DMS114 treated with DMSO at 0.1 percent for 48 hours (cell line): Measurements from ENCODE around the gene ACOXL.

Experiments used
- DNase-seq: peaks from one replicate; lab custom pipeline; 2025; ENCODE audit not compliant: unreplicated experiment; lab: John Stamatoyannopoulos, UW

Gene ACOXL

GRCh38 chr2:110718382-110718781 is 14.0 kb upstream of the ACOXL start:
- DNase-seq = no peak

GRCh38 chr2:110718990-110719389 is 13.4 kb upstream of the ACOXL start:
- no peak for DNase-seq

- no peak for DNase-seq
Measured at GRCh38 chr2:110720547-110720946, 11.8 kb upstream of the ACOXL start.

GRCh38 chr2:110724820-110725219 is 7.6 kb upstream of the ACOXL start:
- no peak for DNase-seq

GRCh38 chr2:110725370-110725769 is 7.0 kb upstream of the ACOXL start:
- no peak for DNase-seq

DNA sequence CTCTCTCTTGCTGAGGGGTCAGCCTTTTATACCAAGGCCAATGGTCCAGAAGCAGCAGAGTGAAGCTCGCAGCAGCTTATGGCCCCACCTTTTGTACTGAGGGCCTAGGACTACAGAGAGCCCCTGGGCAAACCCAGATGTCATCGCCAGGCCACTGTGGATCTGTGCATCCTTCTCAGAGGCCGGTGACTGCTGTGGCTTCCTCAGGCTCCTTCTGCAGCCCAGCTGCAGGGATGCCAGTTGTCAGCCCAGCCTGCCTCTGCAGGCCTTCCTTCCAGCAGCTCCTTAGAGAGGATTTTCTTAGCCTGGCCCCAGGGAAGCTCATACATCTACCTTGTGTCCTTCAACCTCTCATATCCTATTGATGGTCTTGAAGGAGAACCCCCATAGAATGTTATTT is 6.5 kb upstream of the ACOXL start:
- DNase-seq = no peak

DNA sequence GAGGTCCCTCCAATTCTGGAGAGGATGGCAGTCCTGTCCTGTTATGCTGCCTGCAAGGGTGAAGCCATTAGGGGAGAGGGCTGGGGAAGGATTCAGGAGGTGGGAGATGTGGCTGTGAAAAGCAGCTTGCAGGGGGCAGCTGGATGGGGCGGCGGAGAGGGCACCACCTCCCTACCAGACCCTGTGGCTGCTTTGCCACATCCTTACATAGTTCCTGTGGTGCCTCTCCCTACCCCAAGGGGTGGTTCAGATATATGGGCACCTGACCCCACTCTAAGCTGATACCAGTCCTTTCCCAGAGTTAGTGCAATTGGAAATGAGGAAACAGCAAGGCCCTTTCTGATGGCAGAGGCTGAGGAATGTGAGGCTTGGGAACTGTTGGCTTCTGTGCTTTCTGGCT is 6.1 kb upstream of the ACOXL start:
- DNase-seq = no peak

- DNase-seq = no peak
Measured at GRCh38 chr2:110727923-110728322, 4.5 kb upstream of the ACOXL start.

DNA sequence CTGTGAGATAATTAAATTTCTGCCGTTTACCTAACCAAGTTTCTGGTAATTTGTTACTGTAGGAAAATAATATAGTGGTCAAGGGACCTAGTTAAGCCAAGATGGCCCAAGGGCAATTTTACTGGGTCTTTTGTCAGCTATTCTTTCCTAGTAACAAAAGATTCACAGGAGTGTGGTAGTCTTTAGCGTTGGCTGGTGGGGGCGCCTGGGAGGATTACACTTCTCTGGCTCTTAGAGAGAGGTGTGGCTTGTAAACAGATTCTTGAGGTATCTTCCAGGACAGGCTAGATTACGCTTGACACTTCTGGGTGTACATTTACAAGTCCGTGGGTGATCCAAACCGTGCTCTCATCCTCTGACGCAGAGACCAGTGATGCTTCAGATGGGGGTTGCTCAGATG is 3.3 kb upstream of the ACOXL start:
- no peak for DNase-seq

DNA sequence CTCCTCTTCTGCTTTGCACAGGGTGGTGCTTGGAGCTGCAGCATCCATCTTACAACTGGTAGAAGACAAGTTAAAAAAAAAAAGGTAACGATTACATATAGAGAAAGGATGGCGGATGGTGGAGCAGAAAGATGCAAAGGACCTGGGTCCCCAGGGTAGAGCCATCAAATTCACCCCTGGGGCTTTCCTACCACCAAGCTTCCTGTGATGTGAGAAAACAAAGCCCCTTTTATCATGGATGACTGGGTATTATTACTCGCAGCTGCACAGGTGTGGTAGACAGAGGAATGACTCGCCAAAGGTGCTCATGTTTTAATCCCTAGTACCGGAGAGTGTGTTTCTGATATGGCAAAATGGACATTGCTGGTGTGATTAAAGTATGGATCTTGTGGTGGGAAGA is 1.3 kb upstream of the ACOXL start:
- no peak for DNase-seq

DNA sequence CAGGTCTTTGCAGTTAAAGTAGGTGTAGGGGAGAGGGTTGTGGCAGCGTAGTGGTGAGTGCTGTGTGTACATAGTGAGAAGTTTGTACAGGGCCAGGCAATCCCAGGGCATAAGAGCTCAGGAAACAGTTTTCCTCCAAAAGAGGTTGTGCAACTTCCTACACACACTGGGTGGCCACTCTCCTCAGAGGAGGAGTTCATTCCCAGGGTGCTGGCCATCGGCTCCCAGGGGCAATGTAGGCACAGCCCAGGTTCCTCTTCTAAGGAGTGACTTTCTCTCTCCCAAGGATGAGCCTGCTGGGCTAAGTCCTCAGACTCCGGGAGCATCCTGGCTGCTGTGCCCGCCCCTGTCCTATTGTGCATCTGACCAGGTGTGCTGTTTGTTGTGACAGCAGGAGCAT is 3.0 kb downstream of the ACOXL start:
- no peak for DNase-seq

GRCh38 chr2:110737783-110738182 is 5.4 kb downstream of the ACOXL start:
- no peak for DNase-seq

DNA sequence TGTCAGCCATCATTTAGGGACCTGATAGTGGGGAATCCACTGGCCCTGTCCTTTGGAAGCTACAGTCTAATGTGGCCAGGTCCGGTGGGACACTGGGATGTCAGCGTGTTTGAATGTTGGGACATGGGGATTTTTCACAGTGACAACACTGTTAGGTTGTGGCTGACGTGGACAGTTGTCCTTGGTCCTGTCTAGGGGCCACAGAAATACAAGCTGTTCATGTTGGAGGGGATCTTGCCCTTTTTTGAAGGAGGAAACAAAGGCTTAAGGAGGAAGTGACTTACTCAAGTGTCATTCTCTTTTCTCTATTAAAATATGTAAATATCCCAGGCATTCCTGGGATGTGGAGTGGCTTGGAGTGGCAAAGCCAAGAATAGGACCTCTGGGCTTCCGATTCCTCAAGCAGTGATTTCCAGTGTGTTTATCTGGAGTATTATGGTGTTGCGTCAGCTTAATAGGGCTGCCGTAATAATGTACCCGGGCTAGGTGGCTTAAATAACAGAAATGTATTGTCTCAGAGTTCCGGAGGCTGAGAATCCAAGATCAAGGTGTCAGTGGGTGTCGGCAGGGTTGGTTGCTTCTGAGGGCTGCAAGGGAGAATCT is 8.5 kb downstream of the ACOXL start:
- no peak for DNase-seq

DNA sequence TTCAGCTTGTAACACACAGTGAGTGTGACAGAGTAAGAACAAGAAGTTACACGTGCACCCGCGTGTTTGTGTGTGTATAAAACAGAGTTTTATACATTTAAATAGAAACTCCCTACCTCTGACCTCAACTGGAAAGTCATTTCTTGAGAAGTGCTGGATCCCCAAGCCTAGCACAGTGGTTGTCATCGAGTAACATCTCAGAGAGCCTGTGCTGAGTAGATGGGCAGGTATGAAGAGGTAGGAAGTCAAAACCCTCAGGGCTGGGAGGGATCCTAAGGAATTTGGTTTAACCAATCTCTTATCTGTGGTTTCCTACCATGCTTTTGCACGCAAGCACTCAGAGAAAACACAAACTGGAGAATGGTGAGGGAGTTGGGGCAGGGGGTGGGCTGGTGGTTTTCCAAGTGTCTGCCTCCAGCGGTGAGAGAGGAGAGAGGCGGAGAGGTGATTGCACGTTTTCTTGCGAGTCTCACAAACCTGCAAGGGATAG is 9.2 kb downstream of the ACOXL start:
- no peak for DNase-seq

DNA sequence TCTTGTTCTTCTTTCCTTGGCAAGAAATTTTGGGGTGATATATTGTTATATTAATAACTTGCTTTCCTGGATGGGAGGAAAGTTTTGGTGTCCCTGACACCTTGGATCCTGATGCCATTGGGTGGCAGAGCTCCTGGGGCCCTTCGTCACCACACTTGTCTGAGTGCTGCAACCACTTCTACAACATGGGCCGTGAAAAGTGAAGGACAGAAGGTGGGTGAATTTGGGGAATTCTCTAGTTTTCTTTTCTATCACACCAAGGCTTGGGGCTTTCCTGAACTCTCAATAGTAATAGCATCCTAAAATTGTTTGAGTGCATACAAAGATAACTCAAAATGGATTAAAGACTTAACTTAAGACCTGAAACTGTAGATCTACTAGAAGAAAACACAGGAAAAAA is 10.0 kb downstream of the ACOXL start:
- DNase-seq = no peak

- no peak for DNase-seq
Measured at GRCh38 chr2:110743600-110743999, 11.2 kb downstream of the ACOXL start.

DNA sequence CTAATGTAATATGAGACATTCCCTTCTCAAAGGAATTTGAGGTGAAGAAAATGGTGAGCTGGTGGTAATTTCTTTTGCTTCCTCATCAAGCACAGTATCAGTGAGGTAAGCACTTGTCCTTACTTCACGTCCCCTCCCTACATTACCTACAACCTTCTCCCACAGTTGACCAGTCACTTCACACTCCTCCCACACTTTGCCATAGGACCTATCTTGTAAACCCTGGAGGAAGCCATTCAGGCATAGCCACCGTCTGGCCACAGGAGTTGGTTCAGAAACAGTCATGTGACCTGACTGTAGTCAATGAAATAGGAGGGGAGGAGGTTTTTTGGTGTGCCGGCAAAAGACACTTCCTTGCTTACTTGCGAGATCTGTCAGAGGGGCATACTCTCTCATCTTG is 12.1 kb downstream of the ACOXL start:
- no peak for DNase-seq

DNA sequence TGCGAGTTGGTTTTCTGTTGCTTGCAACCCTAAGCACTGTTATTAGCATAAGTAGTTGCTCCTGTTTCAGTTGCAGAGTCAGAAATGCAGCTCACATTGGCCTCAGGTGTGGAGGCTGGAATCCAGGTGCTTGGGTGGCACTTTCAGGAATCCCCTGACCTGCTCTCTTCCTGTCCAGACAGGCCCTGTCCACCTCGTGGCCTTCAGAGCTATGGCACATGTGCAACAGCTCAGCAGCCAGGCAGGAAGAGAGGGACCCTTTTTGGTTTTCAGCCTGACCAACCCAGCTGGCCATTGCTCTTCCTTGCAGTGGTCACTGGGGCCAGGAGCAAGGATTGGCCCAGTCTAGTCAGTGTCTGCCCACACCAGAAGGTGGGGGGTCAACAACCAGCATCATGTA is 12.7 kb downstream of the ACOXL start:
- DNase-seq = no peak

- DNase-seq = no peak
Measured at GRCh38 chr2:110746586-110747521, 14.5 kb downstream of the ACOXL start.

DNA sequence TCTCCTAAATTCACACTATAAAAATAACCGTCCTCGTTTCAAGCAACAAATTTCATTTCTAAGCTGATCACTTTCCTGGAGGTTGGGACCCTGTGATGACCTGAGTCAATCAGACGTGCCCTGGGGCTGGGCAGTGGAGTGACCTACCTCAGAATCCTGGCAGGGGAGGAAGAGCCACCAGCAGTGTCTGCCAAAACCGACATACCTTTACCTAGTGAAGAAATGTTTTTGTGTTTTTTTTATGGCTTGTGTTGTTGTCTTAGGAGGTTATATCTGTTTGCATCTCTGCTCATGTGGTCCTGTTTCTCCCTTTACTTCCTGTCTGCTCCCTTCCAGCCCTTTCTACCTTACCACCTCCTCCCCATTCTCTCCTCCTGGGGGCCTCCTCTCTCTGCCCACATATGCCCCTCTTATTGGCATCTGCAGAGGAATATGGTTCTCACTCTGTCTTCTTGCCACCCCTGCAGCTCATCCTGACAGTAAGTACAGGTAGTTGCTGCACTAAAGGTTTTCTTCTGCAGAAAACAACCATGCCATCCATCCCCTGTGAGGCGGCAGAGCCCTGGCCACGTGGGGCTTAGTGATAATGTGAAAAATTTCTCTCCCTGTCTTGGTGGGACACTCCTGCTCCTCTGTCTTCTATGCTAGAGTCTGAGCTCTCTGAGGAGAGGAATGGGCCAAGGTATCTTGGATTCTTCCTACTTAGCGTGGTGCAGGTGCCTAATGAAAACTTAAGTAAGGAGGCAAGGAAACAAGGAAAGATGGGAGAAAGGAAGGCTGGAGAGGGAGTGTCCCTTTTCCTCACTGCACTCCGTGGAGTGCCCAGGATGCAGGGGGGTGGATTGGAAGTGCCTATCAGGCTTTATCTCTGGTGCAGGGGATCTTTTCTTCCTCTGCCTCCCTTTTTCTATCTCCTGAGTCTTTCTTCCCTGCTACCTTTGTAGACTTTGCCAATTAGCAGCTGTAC is 15.4 kb downstream of the ACOXL start:
- no peak for DNase-seq

GRCh38 chr2:110748489-110748867 is 16.1 kb downstream of the ACOXL start:
- DNase-seq = no peak
